Transverse colon (tissue), 4 donors: ENCODE data around the gene HSPG2. TPM values are rescaled to one million over a fixed set of nuclear protein-coding genes. Genes with fewer than 3 reads are reported as not detected.

Source experiments
- DNase-seq: peaks from one replicate; pipeline ENCODE4 v3.0.0-alpha.2; 2019
- H3K27ac ChIP-seq, 4 donors: fragments of 200-600 bp; sonication (generic); 2 replicates each; pipeline ENCODE4 v1.5.1; 2016 to 2018; ENCODE audit warnings: inconsistent platforms in 4 of 4
- H3K27me3 ChIP-seq: fragments of 200-600 bp; sonication (generic); 2 replicates; pipeline ENCODE4 v1.5.1; 2017; ENCODE audit warnings: inconsistent platforms
- H3K36me3 ChIP-seq, 4 donors: fragments of 200-600 bp; sonication (generic); 2 replicates each; pipeline ENCODE4 v1.5.1; 2017 to 2019; ENCODE audit warnings: inconsistent platforms in 4 of 4
- H3K4me1 ChIP-seq, 4 donors: fragments of 200-600 bp; sonication (generic); 2 replicates each; pipeline ENCODE4 v1.5.1; 2017 to 2020; ENCODE audit warnings: inconsistent platforms in 4 of 4
- H3K4me3 ChIP-seq, 4 donors: fragments of 200-600 bp; sonication (generic); 1 replicate in 1 of 4; 2 replicates in 3 of 4; pipeline versions ENCODE4 v1.5.1 to v1.6.1; 2017 to 2019; ENCODE audit warnings: inconsistent platforms in 4 of 4
- H3K9me3 ChIP-seq, 2 donors: fragments of 200-600 bp; sonication (generic); 2 replicates each; pipeline ENCODE4 v1.5.1; 2017 to 2019; ENCODE audit warnings: inconsistent platforms in 2 of 2
- EP300 ChIP-seq: sonication (generic); formaldehyde crosslinking; IDR thresholded peaks from one replicate; pipeline ENCODE4 v1.6.1; 2017; ENCODE audit warnings: antibody characterized with exemption, low read depth
- POLR2A ChIP-seq: fragments of 450-650 bp; IDR thresholded peaks from one replicate; pipeline ENCODE4 v1.6.1; 2016; ENCODE audit warnings: antibody characterized with exemption, mild to moderate bottlenecking, moderate library complexity
- POLR2AphosphoS5 ChIP-seq, 3 donors: sonication (generic); formaldehyde crosslinking; IDR thresholded peaks; one replicate each; pipeline ENCODE4 v1.6.1; 2016; ENCODE audit warnings: antibody characterized with exemption in 3 of 3
- WGBS, 2 donors: methylation state at CpG; one replicate each; pipeline ENCODE4 v1.1.5; 2018; ENCODE audit warnings: low coverage in 1 of 2; 5-methylcytosine and 5-hydroxymethylcytosine counted together
- in situ Hi-C, 4 donors: fragments of 200-750 bp; cut with MboI; loops; one replicate each; pipeline versions ENCODE4 v1.15.0 to v1.15.1; 2017; ENCODE audit warnings: low sequenced_read_pairs in 3 of 4, low pct_ligation_motif_present in 1 of 4, low pct_unique_long_range_greater_than_20kb in 1 of 4
- intact Hi-C: fragments of 100-400 bp; cut with DNase I; formaldehyde crosslinking; loops from one replicate; pipeline ENCODE4 v1.15.1; 2023; ENCODE audit warnings: low total_unique reads
- total RNA-seq, 4 donors: library from RNA; depleted of rRNA; stranded (reverse); fragments of >200 nt; gene quantifications; one replicate each; pipeline ENCODE4 v1.1.0, GENCODE V29; 2016
- TF ChIP-seq, protein P1 (sequence below), 5 experiments: fragments of 200-600 bp in 3 of 5; fragments of 450-650 bp in 2 of 5; sonication (generic) in 3 of 5; IDR thresholded peaks; 1 replicate in 2 of 5; 2 replicates in 3 of 5; pipeline ENCODE4 v1.5.1; 2016 to 2017; ENCODE audit warnings: antibody characterized with exemption in 5 of 5, inconsistent platforms in 3 of 5, mild to moderate bottlenecking in 2 of 5, moderate library complexity in 1 of 5

HSPG2 gene
- total RNA-seq, 4 donors from 2014 or later: 107 to 343 (median 228) TPM

- 94% methylated on average over 18 of the region's 22 CpGs; no CpG with 5 or more reads in 1 of the 2 donors for WGBS, 2 donors
- peaks cover 0 to 36% (median 12%) of the 10 kb centered on the region in 4 donors for H3K36me3 ChIP-seq
- no peak for TF ChIP-seq POLR2AphosphoS5 (IDR thresholded peaks at IDR 0.05)
- TF ChIP-seq EP300: no peak
- TF ChIP-seq, protein P1, sequence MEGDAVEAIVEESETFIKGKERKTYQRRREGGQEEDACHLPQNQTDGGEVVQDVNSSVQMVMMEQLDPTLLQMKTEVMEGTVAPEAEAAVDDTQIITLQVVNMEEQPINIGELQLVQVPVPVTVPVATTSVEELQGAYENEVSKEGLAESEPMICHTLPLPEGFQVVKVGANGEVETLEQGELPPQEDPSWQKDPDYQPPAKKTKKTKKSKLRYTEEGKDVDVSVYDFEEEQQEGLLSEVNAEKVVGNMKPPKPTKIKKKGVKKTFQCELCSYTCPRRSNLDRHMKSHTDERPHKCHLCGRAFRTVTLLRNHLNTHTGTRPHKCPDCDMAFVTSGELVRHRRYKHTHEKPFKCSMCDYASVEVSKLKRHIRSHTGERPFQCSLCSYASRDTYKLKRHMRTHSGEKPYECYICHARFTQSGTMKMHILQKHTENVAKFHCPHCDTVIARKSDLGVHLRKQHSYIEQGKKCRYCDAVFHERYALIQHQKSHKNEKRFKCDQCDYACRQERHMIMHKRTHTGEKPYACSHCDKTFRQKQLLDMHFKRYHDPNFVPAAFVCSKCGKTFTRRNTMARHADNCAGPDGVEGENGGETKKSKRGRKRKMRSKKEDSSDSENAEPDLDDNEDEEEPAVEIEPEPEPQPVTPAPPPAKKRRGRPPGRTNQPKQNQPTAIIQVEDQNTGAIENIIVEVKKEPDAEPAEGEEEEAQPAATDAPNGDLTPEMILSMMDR (IDR thresholded peaks at IDR 0.05): no peak
- no peak for TF ChIP-seq POLR2A
Measured at GRCh38 chr1:21823980-21824702, 113.0 kb downstream of the HSPG2 start.

DNA sequence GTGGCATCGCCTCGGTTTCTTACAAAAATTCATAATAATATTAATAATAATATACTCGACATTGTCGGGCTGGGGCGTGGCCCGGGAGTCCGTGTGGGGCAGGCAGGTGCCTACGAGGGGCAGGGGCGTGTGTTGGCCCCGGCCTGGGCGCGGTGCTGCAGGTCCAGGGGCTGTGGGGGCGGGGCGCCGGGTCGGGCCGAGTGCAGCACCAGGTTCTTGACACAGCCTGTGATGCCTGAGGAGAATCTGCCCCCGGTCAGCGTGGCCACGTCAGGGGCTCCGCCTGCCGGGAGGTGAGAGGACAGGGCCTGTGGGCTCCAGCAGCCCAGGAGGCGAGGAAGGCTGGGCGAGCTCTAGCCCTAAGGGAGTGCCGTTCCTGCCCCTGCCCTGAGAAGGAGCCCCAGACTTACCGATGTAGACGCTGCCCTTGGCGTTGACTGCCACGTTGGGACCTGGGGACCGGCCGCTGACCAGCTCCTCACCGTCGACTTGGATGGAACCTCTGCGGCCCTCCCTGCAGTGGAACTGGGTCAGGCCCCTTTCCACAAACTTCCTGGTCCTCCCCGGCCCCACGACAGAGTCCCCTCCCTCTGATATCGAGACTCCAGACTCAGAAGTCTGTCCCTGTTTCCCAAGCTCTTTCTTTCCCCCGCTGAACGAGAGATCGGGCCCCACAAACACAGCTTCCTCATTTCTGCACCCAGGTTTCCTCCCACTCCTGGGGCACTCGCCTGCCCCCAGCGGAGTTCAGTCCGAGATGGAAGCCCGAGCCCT lies 113.7 kb downstream of the HSPG2 start:
- in situ Hi-C loops: no loop called here
- Histone ChIP-seq H3K9me3 (no peaks in the 10 kb centered on the region), H3K36me3 (peaks cover 0 to 29% (median 10%) of the 10 kb centered on the region in 4 donors), H3K4me1 (peaks cover 0 to 2% (median 0%) of the 10 kb centered on the region in 4 donors), H3K27me3 (no peaks in the 10 kb centered on the region), H3K4me3 (no peak overlapping the region), H3K27ac (no peak overlapping the region)
- TF ChIP-seq POLR2AphosphoS5 (IDR thresholded peaks at IDR 0.05) (no peak), EP300 (no peak), POLR2A (no peak)
- TF ChIP-seq, protein P1 (IDR thresholded peaks at IDR 0.05): no peak
- no peak for DNase-seq
- 83% methylated on average over 38 of the region's 44 CpGs; no CpG with 5 or more reads in 1 of the 2 donors for WGBS, 2 donors
- intact Hi-C loops: no loop called here

More at GRCh38 chr1:21823980-21824702, 113.0 kb downstream of the HSPG2 start:
- H3K4me1 ChIP-seq: no peaks in the 10 kb centered on the region
- DNase-seq: no peak
- intact Hi-C loops (no loop called here), in situ Hi-C loops (no loop called here)
- no peak overlapping the region for H3K4me3 ChIP-seq
- H3K27ac ChIP-seq: no peak overlapping the region
- H3K9me3 ChIP-seq: no peaks in the 10 kb centered on the region
- H3K27me3 ChIP-seq: no peaks in the 10 kb centered on the region

GRCh38 chr1:21822349-21822748 lies 114.8 kb downstream of the HSPG2 start:
- Histone ChIP-seq H3K27ac (no peak overlapping the region), H3K36me3 (peaks cover 0 to 19% (median 4%) of the 10 kb centered on the region in 4 donors), H3K9me3 (no peaks in the 10 kb centered on the region), H3K4me3 (no peak overlapping the region), H3K4me1 (peaks cover 0 to 3% (median 0%) of the 10 kb centered on the region in 4 donors), H3K27me3 (no peaks in the 10 kb centered on the region)
- no peak for DNase-seq
- intact Hi-C loops: no loop called here
- in situ Hi-C loops: no loop called here
- TF ChIP-seq POLR2AphosphoS5 (IDR thresholded peaks at IDR 0.05) (no peak), EP300 (no peak), POLR2A (no peak)
- TF ChIP-seq, protein P1 (IDR thresholded peaks at IDR 0.05): no peak
- WGBS, 2 donors: 71% methylated on average over 6 of the region's 9 CpGs; no CpG with 5 or more reads in 1 of the 2 donors

- H3K36me3 ChIP-seq: peaks cover 0 to 10% (median 2%) of the 10 kb centered on the region in 4 donors
- intact Hi-C loops (no loop called here), in situ Hi-C loops (no loop called here)
- no peak overlapping the region for H3K27ac ChIP-seq
- TF ChIP-seq POLR2AphosphoS5 (IDR thresholded peaks at IDR 0.05): no peak
- WGBS, 2 donors: 90 to 94% methylated on average over 2 to 11 of the region's 11 CpGs
- no peaks in the 10 kb centered on the region for H3K27me3 ChIP-seq
- peaks cover 0 to 3% (median 0%) of the 10 kb centered on the region in 4 donors for H3K4me1 ChIP-seq
- no peak for DNase-seq
- no peak overlapping the region for H3K4me3 ChIP-seq
- no peaks in the 10 kb centered on the region for H3K9me3 ChIP-seq
Measured at GRCh38 chr1:21821385-21822019, 115.6 kb downstream of the HSPG2 start.
